Mucosa of rectum (tissue), 2 donors: ENCODE data around the gene KBTBD3.
"Not testable (repeated sequence)": the region's sequence is repeated elsewhere in the genome, so short reads cannot be mapped to it uniquely, and the experiment has no call there.

Experiments used
- H3K27ac ChIP-seq, 2 donors: one replicate each; pipeline ENCODE4 v1.7.0; 2013; ENCODE audit warnings: inconsistent platforms in 2 of 2, low read depth in 2 of 2, low read length in 2 of 2
- H3K27me3 ChIP-seq, 2 donors: one replicate each; pipeline ENCODE4 v1.7.0; 2013; ENCODE audit warnings: low read length in 2 of 2; ENCODE audit not compliant: control insufficient read depth in 2 of 2, insufficient read depth in 2 of 2
- H3K36me3 ChIP-seq, 2 donors: one replicate each; pipeline ENCODE4 v1.7.0; 2013; ENCODE audit warnings: low read length in 2 of 2; ENCODE audit not compliant: control insufficient read depth in 2 of 2, insufficient read depth in 2 of 2
- H3K4me1 ChIP-seq, 2 donors: one replicate each; pipeline ENCODE4 v1.7.0; 2013; ENCODE audit warnings: low read length in 2 of 2, mild to moderate bottlenecking in 1 of 2; ENCODE audit not compliant: control insufficient read depth in 2 of 2, insufficient read depth in 2 of 2
- H3K4me3 ChIP-seq, 2 donors: one replicate each; pipeline ENCODE4 v1.7.0; 2013; ENCODE audit warnings: low read length in 2 of 2
- H3K9ac ChIP-seq, 2 donors: one replicate each; pipeline ENCODE4 v1.7.0; 2013; ENCODE audit warnings: low read length in 2 of 2, low read depth in 1 of 2, mild to moderate bottlenecking in 1 of 2
- H3K9me3 ChIP-seq, 2 donors: one replicate each; pipeline ENCODE4 v1.7.0; 2013; ENCODE audit warnings: low read length in 2 of 2; ENCODE audit not compliant: control insufficient read depth in 2 of 2
- donor health status: healthy.
- donor health status: Normal muscosa, but diverticular disease.

Gene KBTBD3

DNA sequence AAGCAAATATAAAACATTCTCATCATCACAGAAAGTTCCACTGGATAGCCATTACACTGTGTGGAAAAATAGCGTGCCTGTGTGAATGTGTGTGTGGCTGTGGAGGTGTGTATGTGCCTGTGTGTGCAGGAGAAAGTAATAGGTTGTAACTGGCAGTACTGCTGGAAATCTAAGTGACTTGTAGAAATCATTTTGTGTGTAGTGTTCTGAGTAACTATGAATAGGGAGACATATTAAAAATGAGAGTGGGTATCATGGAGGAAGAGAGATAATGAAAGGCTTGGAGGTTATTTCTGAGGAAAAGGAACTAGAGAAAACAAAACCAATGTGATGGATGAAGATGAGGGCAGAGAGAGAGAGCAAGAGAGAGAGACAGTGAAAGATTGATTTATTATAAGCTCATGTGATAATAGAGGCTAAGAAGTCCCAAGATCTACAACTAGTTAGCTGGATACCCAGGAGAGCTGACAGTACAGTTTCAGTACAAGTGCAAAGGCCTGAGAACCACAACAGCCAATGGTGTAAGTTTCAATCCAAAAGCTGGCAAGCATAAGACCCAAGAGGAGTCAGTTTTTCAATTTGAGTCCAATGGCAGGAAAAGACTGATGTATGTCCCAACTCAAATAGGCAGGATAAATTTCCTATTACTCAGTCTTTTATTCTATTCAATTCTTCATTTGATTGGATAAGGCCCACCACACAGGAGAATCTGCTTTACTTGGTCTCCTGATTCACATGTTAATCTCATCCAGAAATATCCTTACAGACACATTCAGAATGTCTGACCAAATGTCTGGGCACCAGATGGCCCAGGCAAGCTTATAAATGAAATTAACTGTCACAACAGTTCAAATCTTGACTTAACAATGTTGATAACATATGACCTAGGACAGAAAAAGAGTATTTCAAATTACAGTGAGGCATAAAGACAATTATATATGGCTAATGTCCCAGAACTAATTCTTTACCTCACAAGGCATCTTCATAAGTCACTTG is 14.9 kb downstream of the KBTBD3 start:
- no peak overlapping the region for H3K9ac ChIP-seq
- no peaks in the 10 kb centered on the region for H3K9me3 ChIP-seq
- H3K27me3 ChIP-seq: no peaks in the 10 kb centered on the region
- H3K4me3 ChIP-seq: no peak overlapping the region
- no peaks in the 10 kb centered on the region for H3K36me3 ChIP-seq
- no peak overlapping the region for H3K27ac ChIP-seq
- no peaks in the 10 kb centered on the region for H3K4me1 ChIP-seq

DNA sequence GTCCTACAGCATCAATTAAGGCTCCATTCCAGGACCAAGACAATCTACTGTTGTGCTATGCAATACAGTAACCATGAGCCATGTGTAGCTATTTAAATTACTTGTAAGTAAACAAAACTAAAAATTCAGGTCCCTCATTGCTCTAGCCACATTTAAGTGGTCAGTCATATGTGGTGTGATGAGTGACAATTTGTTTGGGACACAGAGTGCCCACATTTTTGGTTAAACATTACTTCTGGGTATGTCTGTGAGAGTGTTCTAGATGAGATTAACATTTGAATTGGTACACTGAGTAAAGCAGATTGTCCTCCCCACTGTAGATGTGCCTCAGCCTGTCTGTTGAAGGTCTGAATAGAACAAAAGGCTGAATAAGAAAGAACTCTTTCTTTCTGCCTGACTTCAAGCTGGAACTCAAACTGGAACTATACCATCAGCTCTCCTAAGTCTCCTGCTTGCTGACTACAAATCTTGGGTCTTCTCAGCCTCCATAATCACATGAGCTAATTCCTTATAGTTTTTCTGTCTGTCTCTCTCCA is 15.8 kb downstream of the KBTBD3 start:
- no peaks in the 10 kb centered on the region for H3K4me1 ChIP-seq
- H3K4me3 ChIP-seq: no peak overlapping the region
- no peaks in the 10 kb centered on the region for H3K36me3 ChIP-seq
- no peak overlapping the region for H3K9ac ChIP-seq
- no peaks in the 10 kb centered on the region for H3K27me3 ChIP-seq
- H3K9me3 ChIP-seq: no peaks in the 10 kb centered on the region
- no peak overlapping the region for H3K27ac ChIP-seq

DNA sequence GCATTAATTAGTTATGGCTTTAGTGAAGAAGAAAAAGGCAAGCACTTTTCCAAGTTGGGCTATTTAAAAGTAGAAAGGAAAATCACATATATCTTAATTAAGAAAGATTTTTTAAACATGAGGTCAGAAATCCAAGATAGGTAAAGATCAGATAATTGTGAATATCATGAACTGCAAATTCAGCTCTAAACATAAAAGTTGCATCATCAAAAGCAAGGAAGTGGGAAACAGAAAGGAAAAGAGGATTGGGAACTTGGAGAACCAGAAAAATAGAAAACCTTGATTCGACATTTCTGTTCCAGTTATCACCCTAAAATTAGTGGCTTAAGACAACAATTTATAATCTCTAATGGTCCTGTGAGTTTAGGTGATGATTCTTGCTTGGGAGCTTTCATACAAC is 17.5 kb downstream of the KBTBD3 start:
- H3K4me3 ChIP-seq: no peak overlapping the region
- H3K36me3 ChIP-seq: no peaks in the 10 kb centered on the region
- H3K27ac ChIP-seq: no peak overlapping the region
- H3K27me3 ChIP-seq: no peaks in the 10 kb centered on the region
- no peaks in the 10 kb centered on the region for H3K4me1 ChIP-seq
- no peaks in the 10 kb centered on the region for H3K9me3 ChIP-seq
- H3K9ac ChIP-seq: no peak overlapping the region

DNA sequence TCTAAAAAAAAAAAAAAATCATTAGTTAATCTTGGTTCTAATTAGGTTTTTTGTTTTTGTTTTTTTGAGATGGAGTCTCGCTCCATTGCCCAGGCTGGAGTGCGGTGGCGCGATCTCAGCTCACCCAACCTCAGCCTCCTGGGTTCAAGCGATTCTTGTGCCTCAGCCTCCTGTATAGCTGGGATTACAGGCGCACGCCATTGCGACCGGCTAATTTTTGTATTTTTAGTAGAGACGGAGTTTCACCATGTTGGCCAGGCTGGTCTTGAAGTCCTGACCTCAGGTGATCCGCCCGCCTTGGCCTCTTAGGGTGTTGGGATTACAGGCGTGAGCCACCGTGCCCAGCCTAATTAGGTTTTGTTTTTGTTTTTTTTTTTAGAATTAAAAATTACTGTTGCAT is 18.8 kb downstream of the KBTBD3 start:
- not testable (repeated sequence) for H3K36me3 ChIP-seq, H3K4me3 ChIP-seq, H3K9me3 ChIP-seq, H3K4me1 ChIP-seq, H3K27me3 ChIP-seq, H3K27ac ChIP-seq, H3K9ac ChIP-seq

DNA sequence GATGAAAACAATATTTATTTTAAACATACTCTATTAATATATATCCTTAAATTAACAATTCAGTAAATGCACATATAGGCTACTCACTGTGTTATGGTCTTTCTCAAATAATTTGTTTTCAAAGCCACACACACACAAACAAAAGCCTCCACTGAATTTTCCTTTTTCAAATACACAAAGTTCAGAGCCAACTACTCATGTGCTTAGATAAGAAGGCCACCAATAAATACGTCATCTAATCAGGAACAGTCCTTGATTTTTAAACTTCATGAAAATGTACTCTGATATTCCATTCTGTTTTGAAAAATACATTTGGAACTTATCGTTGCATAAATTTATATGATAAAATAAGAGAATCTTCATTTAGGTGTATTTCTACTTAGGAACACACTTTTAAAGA is 26.0 kb downstream of the KBTBD3 start:
- no peak overlapping the region for H3K4me3 ChIP-seq
- no peaks in the 10 kb centered on the region for H3K36me3 ChIP-seq
- no peak overlapping the region for H3K9ac ChIP-seq
- no peaks in the 10 kb centered on the region for H3K9me3 ChIP-seq
- H3K27me3 ChIP-seq: no peaks in the 10 kb centered on the region
- no peaks in the 10 kb centered on the region for H3K4me1 ChIP-seq
- no peak overlapping the region for H3K27ac ChIP-seq

DNA sequence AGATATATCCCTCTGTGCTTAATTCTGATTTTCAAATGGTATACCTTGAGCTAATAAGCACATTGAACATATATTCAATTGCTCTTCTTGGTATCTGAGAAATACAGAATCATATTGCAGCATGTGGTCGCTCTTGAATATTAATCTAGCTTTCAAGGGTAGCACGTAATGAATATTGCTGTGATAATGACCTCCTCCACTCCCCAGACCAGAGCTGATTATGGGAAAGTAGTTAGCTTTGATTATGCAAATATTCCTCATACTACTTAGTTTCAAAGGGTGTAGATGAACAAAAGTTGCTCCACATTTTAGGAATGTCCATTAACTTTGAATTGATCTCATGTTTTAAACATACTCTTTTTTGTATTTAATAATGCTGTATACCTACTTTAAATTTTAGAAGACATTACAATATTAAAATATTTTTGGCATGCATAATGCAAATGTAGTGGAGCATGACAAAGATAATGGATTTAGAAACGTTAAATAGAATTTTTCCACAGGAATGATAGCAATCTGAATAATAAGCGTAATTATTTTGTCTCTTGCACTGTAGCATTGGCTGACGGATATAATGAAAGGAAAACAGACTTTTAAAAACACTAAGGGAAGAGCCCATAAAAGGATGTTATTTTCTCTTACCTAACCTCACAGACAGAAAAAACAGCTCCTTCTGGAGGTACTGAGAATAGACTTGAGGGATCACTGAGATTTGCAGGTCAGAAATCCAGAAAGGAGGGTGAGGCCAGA is 27.2 kb downstream of the KBTBD3 start:
- H3K4me3 ChIP-seq: no peak overlapping the region
- no peaks in the 10 kb centered on the region for H3K27me3 ChIP-seq
- no peaks in the 10 kb centered on the region for H3K4me1 ChIP-seq
- no peaks in the 10 kb centered on the region for H3K9me3 ChIP-seq
- H3K9ac ChIP-seq: no peak overlapping the region
- no peak overlapping the region for H3K27ac ChIP-seq
- no peaks in the 10 kb centered on the region for H3K36me3 ChIP-seq

DNA sequence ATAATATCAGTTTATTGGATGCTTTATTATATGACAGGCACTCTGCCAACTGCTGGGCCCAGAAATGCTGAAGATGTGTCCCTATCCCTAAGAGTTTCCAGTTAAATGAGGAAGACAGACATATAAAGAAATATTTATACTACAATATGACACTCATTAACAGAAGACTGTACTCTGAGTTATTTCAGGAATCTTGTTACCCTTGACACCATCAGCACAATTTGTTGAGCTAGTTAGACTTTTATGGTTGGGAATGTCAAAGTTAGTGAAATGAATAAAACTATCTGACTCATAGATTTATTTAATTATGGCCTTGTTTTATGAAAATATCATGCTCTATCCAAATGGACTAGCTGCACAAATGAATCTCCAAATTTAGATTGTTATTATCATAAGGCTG is 29.5 kb downstream of the KBTBD3 start:
- no peak overlapping the region for H3K9ac ChIP-seq
- no peak overlapping the region for H3K27ac ChIP-seq
- no peaks in the 10 kb centered on the region for H3K4me1 ChIP-seq
- H3K36me3 ChIP-seq: no peaks in the 10 kb centered on the region
- H3K27me3 ChIP-seq: no peaks in the 10 kb centered on the region
- H3K9me3 ChIP-seq: no peaks in the 10 kb centered on the region
- no peak overlapping the region for H3K4me3 ChIP-seq

DNA sequence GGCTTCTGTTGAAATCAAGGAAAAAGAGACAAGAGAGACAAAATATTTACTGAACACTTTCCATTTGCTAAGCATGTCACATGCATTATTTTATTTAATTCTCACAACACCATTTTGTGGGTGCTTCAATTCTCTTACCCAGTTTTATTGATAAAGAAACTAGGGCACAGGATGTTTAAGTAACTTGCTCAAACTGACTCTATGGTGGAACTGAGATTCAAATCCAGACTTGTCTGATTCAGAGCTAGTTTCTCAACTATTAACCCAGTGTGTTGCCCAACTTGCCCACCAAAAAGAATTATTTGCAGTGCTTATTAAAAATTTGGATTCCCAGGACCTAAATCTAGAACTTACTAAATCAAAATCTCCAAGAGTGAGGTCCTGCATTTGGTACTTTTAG is 33.6 kb downstream of the KBTBD3 start:
- Histone ChIP-seq H3K9ac (no peak overlapping the region), H3K36me3 (no peaks in the 10 kb centered on the region), H3K4me3 (no peak overlapping the region), H3K4me1 (no peaks in the 10 kb centered on the region), H3K27me3 (no peaks in the 10 kb centered on the region), H3K27ac (no peak overlapping the region), H3K9me3 (no peaks in the 10 kb centered on the region)

DNA sequence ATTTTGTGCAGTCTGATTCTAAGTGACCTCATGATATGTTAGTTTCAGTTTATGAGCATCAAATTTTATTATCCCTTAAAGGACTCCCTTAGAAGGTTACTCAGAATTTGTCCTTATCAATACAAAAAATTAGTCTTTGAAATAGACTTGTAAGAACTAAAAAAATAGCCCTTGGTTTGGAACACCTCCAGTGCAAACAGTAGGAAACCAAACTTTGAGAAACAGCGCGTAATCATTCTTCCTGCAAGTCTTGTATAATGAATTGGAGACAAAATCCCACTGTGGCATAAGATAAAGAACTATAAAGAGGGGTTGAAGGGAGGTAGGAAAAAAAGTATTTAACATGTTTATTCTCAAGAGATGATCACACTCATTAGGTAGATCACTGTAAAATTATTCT is 44.3 kb downstream of the KBTBD3 start:
- Histone ChIP-seq H3K36me3 (no peaks in the 10 kb centered on the region), H3K4me3 (no peak overlapping the region), H3K9me3 (no peaks in the 10 kb centered on the region), H3K27ac (no peak overlapping the region), H3K4me1 (no peaks in the 10 kb centered on the region), H3K27me3 (peaks cover 0 to 3% of the 10 kb centered on the region in 2 donors), H3K9ac (no peak overlapping the region)

DNA sequence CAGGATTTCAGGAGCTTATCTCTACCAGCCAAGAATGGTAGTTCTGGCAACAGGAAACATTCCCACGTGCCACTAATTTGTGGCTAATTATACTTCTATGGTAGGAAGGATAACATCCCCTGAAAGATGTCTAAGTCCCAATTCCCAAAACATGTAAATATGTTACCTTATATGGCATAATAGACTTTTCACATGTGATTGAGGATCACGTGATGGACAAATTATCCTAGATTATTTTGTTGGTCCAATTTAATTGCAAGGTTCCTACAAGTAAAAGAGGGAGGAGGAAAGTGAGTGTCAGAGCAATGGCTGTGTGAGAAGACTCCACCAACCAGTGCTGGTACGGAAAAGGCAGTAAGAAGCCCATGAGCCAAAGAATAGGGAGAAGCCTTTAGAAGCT is 45.2 kb downstream of the KBTBD3 start:
- Histone ChIP-seq H3K9me3 (no peaks in the 10 kb centered on the region), H3K36me3 (no peaks in the 10 kb centered on the region), H3K27me3 (peaks cover 0 to 3% of the 10 kb centered on the region in 2 donors), H3K4me3 (no peak overlapping the region), H3K9ac (no peak overlapping the region), H3K27ac (no peak overlapping the region), H3K4me1 (no peaks in the 10 kb centered on the region)
